Gastroesophageal sphincter (tissue), 4 donors: ENCODE measurements around the gene YES1. TPM values are rescaled to one million over a fixed set of nuclear protein-coding genes. Genes with fewer than 3 reads are reported as not detected.
"Not testable (repeated sequence)": the region's sequence is repeated elsewhere in the genome, so short reads cannot be mapped to it uniquely, and the experiment has no call there.

Source experiments
- ATAC-seq: fragments of 150-250 bp; one replicate; pipeline ENCODE4 v1.9.1; 2016; ENCODE audit warnings: mild to moderate bottlenecking, moderate library complexity
- H3K27ac ChIP-seq, 4 donors: fragments of 200-600 bp; sonication (generic) in 3 of 4; 1 replicate in 3 of 4; 2 replicates in 1 of 4; pipeline ENCODE4 v1.5.1; 2016 to 2019
- H3K27me3 ChIP-seq: fragments of 200-600 bp; sonication (generic); one replicate; pipeline ENCODE4 v1.5.1; 2019
- H3K36me3 ChIP-seq, 2 donors: fragments of 200-600 bp; sonication (generic); one replicate each; pipeline ENCODE4 v1.5.1; 2019; ENCODE audit warnings: control low read depth in 1 of 2
- H3K4me1 ChIP-seq, 3 donors: fragments of 200-600 bp; sonication (generic); 1 replicate in 2 of 3; 2 replicates in 1 of 3; pipeline ENCODE4 v1.5.1; 2016 to 2019; ENCODE audit warnings: control low read depth in 2 of 3
- H3K4me3 ChIP-seq, 2 donors: fragments of 200-600 bp; sonication (generic); one replicate each; pipeline ENCODE4 v1.5.1; 2019; ENCODE audit warnings: mild to moderate bottlenecking in 1 of 2, moderate library complexity in 1 of 2
- H3K9me3 ChIP-seq, 3 donors: fragments of 200-600 bp; sonication (generic); one replicate each; pipeline ENCODE4 v1.5.1; 2017 to 2019; ENCODE audit warnings: control low read depth in 2 of 3
- CTCF ChIP-seq, 4 experiments: fragments of 200-600 bp in 2 of 4; fragments of 450-650 bp in 2 of 4; sonication (generic) in 1 of 4; IDR thresholded peaks; one replicate each; pipeline ENCODE4 v1.5.1; 2017 to 2019; ENCODE audit warnings: antibody characterized with exemption in 4 of 4, mild to moderate bottlenecking in 2 of 4, moderate library complexity in 2 of 4
- EP300 ChIP-seq: sonication (generic); formaldehyde crosslinking; IDR thresholded peaks from one replicate; pipeline ENCODE4 v1.6.1; 2017; ENCODE audit warnings: antibody characterized with exemption, mild to moderate bottlenecking
- POLR2A ChIP-seq, 2 donors: fragments of 450-650 bp; IDR thresholded peaks; one replicate each; pipeline ENCODE4 v1.6.1; 2017; ENCODE audit warnings: antibody characterized with exemption in 2 of 2, mild to moderate bottlenecking in 2 of 2, moderate library complexity in 1 of 2
- POLR2AphosphoS5 ChIP-seq: sonication (generic); formaldehyde crosslinking; IDR thresholded peaks from one replicate; pipeline ENCODE4 v1.6.1; 2017; ENCODE audit warnings: antibody characterized with exemption
- WGBS, 2 donors: methylation state at CpG; one replicate each; pipeline ENCODE4 v1.1.5; 2018; ENCODE audit warnings: low coverage in 1 of 2; 5-methylcytosine and 5-hydroxymethylcytosine counted together
- total RNA-seq, 4 donors: library from RNA; depleted of rRNA; stranded (reverse); fragments of >200 nt; gene quantifications; one replicate each; pipeline ENCODE4 v1.1.0, GENCODE V29; 2016

Gene YES1
- total RNA-seq, 4 donors from 2014 or later = 84.1 to 127 (median 96.8) TPM

GRCh38 chr18:732371-732770, 79.7 kb downstream of the YES1 start:
- Histone ChIP-seq H3K4me1 (no peaks in the 10 kb centered on the region), H3K27ac (no peak overlapping the region), H3K9me3 (no peaks in the 10 kb centered on the region), H3K4me3 (no peak overlapping the region), H3K27me3 (no peaks in the 10 kb centered on the region), H3K36me3 (peaks cover 0 to 79% of the 10 kb centered on the region in 2 donors)
- 93 to 100% methylated on average over 3 of the region's 3 CpGs for WGBS, 2 donors
- TF ChIP-seq POLR2A (IDR thresholded peaks at IDR 0.05) = no peak
- no peak for TF ChIP-seq CTCF (IDR thresholded peaks at IDR 0.05)
- no peak for TF ChIP-seq POLR2AphosphoS5
- no peak for TF ChIP-seq EP300
- no peak for ATAC-seq

- TF ChIP-seq EP300 (no peak), POLR2AphosphoS5 (no peak)
- Histone ChIP-seq H3K4me1 (no peaks in the 10 kb centered on the region), H3K4me3 (no peak overlapping the region), H3K36me3 (peaks cover 0 to 70% of the 10 kb centered on the region in 2 donors), H3K27me3 (no peaks in the 10 kb centered on the region), H3K9me3 (no peaks in the 10 kb centered on the region), H3K27ac (no peak overlapping the region)
- ATAC-seq = no peak
Measured at GRCh38 chr18:731185-731584, 80.9 kb downstream of the YES1 start.

- no peaks in the 10 kb centered on the region for H3K9me3 ChIP-seq
- TF ChIP-seq POLR2AphosphoS5 (no peak), CTCF (IDR thresholded peaks at IDR 0.05) (no peak), POLR2A (IDR thresholded peaks at IDR 0.05) (no peak), EP300 (no peak)
- ATAC-seq = no peak
- no peak overlapping the region for H3K27ac ChIP-seq
- no peaks in the 10 kb centered on the region for H3K27me3 ChIP-seq
- H3K36me3 ChIP-seq = peaks cover 0 to 70% of the 10 kb centered on the region in 2 donors
- no peaks in the 10 kb centered on the region for H3K4me1 ChIP-seq
- H3K4me3 ChIP-seq = no peak overlapping the region
Measured at GRCh38 chr18:730692-731091, 81.3 kb downstream of the YES1 start.

- not testable (repeated sequence) for H3K4me3 ChIP-seq, ATAC-seq, H3K27me3 ChIP-seq, H3K9me3 ChIP-seq, H3K4me1 ChIP-seq, H3K27ac ChIP-seq
- H3K36me3 ChIP-seq = peaks cover 0 to 70% of the 10 kb centered on the region in 2 donors
- WGBS, 2 donors = 93 to 100% methylated on average over 2 to 5 of the region's 5 CpGs
Measured at GRCh38 chr18:730120-730519, 81.9 kb downstream of the YES1 start.

GRCh38 chr18:725646-726045, 86.4 kb downstream of the YES1 start:
- ATAC-seq = no peak
- no peak for TF ChIP-seq POLR2A (IDR thresholded peaks at IDR 0.05)
- no peak for TF ChIP-seq CTCF (IDR thresholded peaks at IDR 0.05)
- no peak for TF ChIP-seq EP300
- no peak for TF ChIP-seq POLR2AphosphoS5
- H3K9me3 ChIP-seq = no peaks in the 10 kb centered on the region
- peaks cover 0 to 29% of the 10 kb centered on the region in 2 donors for H3K36me3 ChIP-seq
- H3K4me3 ChIP-seq = no peak overlapping the region
- no peaks in the 10 kb centered on the region for H3K4me1 ChIP-seq
- WGBS, 2 donors = 90 to 96% methylated on average over 8 to 9 of the region's 9 CpGs
- no peaks in the 10 kb centered on the region for H3K27me3 ChIP-seq
- H3K27ac ChIP-seq = no peak overlapping the region

- TF ChIP-seq CTCF (IDR thresholded peaks at IDR 0.05) (no peak), POLR2A (IDR thresholded peaks at IDR 0.05) (no peak), POLR2AphosphoS5 (no peak), EP300 (no peak)
- Histone ChIP-seq H3K4me3 (no peak overlapping the region), H3K27ac (no peak overlapping the region), H3K27me3 (no peaks in the 10 kb centered on the region), H3K9me3 (no peaks in the 10 kb centered on the region), H3K4me1 (no peaks in the 10 kb centered on the region), H3K36me3 (peaks cover 0 to 20% of the 10 kb centered on the region in 2 donors)
- WGBS, 2 donors = 67 to 100% methylated on average over 1 of the region's 1 CpG
- no peak for ATAC-seq
Measured at GRCh38 chr18:723541-724080, 88.4 kb downstream of the YES1 start.
